Endometrial microvascular endothelial cells (primary cell): Measurements from ENCODE around the gene LY6G5B. TPM values are rescaled to one million over a fixed set of nuclear protein-coding genes. Genes with fewer than 3 reads are reported as not detected.

Experiments used
- in situ Hi-C: cut with HindIII; loops from 2 replicates; pipeline ENCODE4 v1.10.0; 2017; ENCODE audit warnings: low sequenced_read_pairs, low pct_unique_long_range_greater_than_20kb; ENCODE audit errors: inconsistent ontology term
- total RNA-seq: library from RNA; depleted of rRNA; stranded (reverse); fragments of >200 nt; gene quantifications from one replicate; pipeline ENCODE4 v1.2.3, GENCODE V29; 2015; ENCODE audit errors: inconsistent ontology term

LY6G5B gene, protein sequence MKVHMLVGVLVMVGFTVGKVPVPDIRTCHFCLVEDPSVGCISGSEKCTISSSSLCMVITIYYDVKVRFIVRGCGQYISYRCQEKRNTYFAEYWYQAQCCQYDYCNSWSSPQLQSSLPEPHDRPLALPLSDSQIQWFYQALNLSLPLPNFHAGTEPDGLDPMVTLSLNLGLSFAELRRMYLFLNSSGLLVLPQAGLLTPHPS
- 1.1 TPM for total RNA-seq

DNA sequence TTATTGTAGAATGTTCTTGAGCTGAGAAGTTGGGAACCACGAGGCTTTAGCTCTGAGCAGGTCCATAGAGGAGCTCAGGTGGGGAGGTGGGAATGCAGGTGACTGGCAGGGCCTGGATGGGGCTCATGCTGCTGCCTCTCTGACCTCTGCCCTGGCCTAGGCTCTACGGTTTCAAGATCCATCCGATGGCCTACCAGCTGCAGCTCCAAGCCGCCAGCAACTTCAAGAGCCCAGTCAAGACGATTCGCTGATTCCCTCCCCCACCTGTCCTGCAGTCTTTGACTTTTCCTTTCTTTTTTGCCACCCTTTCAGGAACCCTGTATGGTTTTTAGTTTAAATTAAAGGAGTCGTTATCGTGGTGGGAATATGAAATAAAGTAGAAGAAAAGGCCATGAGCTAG, at the start of gene LY6G5B:
Gene LY6G5B, plus strand, starts transcription at position 301 of the 400 bp plus-strand sequence. CDS start 975 bp downstream, outside the sequence.
- in situ Hi-C loops = no loop called here

DNA sequence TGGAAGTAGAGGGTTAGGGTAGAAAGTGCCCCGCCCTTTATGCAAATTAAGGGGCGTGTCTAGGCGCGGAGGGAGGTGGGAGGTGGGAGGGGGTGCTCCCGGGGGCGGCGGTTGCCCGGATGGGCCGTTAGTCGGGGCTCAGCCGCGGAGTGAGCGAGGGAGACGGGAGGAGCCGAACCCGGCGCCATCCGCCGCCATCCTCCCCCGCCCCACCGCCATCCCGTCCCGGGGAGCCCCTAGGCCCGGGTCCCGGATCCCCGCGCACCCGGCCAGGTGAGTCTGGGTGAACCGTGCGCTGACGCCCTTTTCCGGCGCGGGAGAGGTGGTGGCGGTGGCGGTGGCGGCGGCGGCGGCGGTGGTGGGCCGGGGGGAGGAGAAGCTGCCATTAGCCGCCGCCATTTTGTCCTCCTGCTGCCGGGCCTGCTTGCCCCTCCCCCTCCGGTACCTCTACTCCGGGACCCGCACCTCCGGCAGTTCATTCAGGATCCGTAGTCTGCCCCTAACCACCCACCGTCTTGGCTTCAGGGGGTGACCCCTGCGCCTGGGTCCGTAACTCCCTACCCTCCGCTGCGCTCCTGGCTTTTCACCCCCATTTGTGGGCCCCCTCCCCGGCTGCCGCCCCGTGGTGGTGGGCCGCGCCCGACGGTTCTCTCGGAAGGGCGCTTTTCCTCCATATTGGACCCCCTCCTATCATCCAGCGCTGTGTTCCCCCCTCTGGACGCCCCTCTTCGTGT, 49.0 kb upstream of the LY6G5B start, which contains the start of gene PRRC2A:
Gene PRRC2A, plus strand, starts transcription at position 130 of the 734 bp plus-strand sequence. CDS start 2,075 bp downstream, outside the sequence.
- in situ Hi-C loops = no loop called here

DNA sequence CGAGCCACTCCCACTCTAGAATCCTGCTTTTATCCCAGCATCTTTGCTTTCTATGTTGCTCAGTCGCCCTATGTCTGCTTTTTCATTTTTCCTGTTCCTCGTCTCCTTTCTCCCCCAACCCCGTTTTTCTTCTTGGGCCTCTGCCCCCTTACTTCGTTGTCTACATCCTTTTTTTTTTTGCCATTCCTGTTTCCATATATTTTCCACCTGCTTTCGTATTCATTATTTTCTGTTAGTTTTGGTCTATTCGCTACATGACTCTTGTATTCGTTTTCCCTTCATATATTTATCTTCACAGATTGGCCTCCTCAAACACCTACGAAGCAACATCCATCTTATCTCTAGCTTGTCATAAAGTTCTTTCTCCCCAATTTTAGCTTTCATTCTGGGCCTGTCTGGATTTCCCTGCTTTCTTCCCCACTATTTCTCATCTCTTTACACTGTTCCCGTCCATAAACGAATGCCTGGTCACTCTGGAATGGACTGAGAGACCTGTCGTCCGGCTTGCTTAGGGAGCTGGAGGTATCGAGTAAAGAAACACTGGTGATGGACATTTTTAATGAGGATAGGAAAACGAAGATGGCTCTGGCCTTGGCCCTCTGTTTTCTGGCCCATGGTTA, 48.3 kb upstream of the LY6G5B start:
- in situ Hi-C loops = no loop called here

DNA sequence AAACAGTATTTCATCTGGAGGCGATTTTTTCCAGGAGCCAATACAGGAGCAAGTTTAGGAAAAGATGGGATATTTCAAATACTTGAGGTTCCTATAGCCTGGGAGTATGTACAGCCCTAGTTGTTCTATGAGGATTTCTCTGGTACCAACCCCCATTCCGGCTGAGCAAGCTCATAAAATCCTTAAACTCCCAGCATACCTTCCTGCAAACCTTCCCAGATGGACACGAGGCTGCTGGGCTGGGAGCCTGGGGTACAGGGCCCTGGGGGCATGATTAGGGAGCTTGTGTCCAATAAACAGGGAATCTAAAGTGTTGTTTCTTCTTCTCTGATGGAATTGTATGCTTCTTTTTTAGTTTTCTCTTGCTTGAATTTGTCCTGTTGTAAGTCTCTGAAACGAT, 47.8 kb upstream of the LY6G5B start:
- in situ Hi-C loops = no loop called here

DNA sequence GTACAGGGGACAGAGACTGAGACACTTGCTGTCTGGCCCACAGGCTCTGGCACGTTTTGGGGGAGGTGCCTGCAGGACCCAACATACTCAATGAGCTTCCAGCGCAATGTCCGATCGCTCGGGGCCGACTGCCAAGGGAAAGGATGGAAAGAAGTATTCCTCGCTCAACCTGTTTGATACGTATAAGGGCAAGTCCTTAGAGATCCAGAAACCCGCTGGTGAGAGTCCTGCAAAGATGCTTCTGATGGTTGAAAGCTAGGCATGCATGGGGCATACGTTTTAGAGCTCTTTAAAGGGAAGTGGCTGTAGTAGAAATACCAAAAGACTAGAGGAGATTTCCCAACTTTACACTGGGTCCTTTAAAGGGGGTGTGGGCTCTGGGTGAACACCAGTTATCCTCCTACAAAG, 47.1 kb upstream of the LY6G5B start:
- in situ Hi-C loops = no loop called here

DNA sequence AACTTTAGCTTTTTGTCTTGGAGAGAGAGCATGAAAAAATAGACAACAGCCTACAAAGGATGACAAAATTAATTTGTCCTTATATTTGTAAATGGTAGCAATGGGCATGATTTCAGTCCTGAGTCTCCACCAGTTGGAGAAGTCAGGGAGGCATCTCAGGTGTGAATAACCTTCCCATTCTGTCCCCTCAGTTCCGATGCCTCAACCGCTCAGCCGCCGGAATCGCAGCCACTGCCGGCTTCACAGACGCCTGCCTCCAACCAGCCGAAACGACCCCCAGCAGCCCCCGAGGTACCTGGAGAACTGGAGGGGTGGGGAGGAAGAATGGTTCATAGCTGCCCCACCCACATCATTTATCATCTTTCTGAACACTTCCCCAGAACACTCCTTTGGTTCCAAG, 45.7 kb upstream of the LY6G5B start:
- in situ Hi-C loops = no loop called here

DNA sequence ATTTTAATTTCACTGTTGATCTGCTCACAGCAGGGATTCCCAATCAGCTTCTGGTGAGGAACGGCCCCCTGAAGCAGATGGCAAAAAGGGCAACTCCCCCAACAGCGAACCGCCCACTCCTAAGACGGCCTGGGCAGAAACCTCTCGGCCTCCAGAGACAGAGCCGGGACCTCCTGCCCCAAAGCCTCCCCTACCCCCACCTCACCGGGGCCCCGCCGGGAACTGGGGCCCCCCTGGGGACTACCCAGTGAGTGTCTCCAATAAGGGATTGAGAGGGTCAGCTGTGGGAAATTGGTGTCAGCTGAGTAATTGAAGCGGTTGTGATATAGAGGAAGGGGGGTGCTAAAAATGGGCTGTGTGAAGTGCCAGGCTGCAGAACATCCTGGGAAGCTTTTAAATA, 42.8 kb upstream of the LY6G5B start:
- in situ Hi-C loops = no loop called here

DNA sequence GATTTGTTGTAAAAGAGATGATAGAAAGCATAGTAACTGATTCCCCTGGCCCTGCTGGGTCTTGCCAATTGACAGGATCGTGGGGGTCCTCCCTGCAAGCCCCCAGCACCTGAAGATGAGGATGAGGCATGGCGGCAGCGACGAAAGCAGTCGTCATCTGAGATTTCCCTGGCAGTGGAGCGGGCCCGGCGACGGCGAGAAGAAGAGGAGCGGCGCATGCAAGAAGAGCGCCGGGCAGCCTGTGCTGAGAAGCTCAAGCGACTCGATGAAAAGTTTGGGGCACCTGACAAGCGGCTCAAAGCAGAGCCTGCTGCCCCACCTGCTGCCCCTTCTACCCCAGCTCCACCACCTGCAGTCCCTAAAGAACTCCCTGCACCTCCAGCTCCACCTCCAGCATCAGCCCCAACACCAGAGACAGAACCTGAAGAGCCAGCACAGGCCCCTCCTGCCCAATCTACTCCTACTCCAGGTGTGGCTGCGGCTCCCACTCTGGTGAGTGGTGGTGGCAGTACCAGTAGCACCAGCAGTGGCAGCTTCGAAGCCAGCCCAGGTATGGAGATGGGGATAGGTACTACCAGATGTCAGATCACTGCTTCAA, 42.0 kb upstream of the LY6G5B start:
- in situ Hi-C loops = no loop called here

DNA sequence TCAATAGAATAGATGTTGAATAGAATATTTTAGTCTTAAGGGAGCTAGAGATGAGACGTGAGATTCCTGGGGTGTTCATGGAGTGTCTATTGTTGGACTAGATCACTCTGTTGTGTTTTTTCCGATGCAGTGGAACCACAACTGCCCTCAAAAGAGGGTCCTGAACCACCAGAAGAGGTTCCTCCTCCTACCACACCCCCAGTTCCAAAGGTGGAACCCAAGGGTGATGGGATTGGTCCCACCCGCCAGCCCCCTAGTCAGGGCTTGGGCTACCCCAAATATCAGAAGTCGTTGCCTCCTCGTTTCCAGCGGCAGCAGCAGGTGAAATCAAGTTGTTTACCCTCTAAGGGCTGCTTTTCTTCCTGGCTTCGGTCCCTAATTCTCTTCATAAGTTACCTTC, 40.8 kb upstream of the LY6G5B start:
- in situ Hi-C loops = no loop called here

DNA sequence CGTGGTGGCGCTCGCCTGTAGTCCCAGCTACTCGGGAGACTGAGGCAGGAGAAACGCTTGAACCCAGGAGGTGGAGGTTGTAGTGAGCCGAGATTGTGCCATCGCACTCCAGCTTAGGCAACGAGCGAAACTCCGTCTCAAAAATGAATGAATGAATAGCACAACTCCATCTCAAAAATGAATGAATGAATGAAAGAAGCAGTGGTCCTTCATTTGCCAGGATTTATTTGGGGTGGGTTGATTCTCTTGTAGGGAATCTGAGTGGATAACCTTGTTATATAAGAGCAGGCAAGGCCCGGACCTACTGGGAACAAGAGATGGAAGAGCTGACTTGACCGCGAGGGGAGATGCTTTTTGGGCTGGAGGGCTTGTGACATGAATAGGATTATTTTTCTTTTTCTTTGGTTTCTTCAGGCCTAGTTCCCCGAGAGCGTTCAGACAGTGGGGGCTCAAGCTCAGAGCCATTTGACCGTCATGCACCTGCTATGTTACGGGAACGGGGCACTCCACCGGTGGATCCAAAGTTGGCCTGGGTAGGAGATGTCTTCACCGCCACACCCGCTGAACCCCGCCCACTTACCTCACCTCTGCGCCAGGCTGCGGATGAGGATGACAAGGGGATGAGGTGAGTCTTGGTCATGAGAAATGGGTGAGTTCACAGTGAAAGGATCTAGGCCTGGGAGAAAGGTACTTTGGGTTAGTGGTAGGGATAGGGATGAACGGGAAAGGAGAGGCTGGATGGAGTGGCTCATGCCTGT, 39.4 kb upstream of the LY6G5B start:
- in situ Hi-C loops = no loop called here

DNA sequence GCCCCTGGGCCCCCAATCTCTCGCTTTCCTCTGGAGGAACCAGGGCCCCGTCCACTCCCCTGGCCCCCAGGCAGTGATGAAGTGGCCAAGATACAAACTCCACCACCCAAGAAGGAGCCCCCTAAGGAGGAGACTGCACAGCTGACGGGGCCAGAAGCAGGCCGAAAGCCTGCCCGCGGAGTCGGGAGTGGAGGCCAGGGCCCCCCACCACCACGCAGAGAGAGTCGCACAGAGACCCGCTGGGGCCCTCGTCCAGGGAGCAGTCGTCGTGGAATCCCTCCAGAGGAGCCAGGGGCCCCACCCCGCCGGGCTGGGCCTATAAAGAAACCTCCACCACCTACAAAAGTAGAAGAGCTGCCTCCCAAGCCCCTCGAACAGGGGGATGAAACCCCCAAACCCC, 38.6 kb upstream of the LY6G5B start:
- in situ Hi-C loops = no loop called here

DNA sequence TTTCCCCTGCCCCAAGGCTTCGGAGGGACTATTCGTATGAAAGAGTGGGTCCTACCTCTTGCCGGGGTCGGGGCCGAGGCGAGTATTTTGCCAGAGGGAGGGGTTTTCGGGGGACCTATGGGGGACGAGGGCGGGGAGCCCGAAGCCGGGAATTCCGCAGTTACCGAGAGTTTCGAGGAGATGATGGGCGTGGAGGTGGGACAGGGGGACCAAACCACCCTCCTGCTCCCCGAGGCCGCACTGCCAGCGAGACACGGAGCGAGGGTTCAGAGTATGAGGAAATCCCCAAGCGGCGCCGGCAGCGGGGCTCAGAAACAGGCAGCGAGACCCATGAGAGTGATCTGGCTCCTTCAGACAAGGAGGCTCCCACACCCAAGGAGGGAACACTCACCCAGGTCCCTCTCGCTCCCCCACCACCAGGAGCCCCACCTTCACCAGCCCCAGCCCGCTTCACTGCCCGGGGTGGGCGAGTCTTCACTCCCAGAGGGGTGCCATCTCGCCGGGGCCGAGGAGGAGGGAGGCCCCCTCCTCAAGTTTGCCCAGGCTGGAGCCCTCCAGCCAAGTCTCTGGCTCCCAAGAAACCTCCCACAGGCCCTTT, 38.0 kb upstream of the LY6G5B start:
- in situ Hi-C loops = no loop called here

DNA sequence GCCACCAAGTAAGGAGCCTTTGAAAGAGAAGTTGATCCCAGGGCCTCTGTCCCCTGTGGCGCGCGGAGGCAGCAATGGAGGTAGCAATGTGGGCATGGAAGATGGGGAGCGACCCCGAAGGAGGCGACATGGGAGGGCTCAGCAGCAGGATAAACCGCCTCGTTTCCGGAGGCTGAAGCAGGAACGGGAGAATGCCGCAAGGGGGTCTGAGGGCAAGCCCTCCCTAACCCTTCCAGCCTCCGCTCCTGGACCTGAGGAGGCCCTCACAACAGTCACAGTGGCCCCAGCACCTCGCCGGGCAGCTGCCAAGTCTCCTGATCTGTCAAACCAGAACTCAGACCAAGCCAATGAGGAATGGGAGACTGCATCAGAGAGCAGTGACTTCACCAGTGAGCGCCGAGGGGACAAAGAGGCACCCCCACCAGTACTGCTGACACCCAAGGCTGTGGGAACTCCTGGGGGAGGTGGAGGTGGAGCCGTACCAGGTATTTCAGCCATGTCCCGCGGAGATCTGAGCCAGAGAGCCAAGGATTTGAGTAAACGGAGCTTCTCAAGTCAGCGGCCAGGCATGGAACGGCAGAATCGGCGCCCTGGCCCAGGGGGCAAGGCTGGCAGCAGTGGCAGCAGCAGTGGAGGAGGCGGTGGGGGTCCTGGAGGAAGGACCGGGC, 37.4 kb upstream of the LY6G5B start:
- in situ Hi-C loops = no loop called here

DNA sequence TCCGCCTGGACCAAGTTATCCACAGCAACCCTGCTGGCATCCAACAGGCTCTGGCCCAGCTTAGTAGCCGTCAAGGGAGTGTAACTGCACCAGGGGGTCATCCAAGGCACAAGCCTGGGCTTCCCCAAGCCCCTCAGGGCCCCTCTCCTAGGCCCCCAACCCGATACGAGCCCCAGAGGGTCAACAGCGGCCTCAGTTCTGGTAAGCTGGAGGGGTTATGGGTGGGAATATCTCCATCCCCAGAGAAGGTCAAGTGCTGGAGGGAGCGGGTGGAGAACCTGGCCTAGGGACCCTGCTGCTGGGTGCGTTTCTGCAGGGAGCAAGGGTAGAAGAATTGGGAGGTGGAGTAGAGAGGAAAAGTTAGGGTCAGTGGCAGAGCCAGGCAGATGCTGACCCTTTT, 36.3 kb upstream of the LY6G5B start:
- in situ Hi-C loops = no loop called here

DNA sequence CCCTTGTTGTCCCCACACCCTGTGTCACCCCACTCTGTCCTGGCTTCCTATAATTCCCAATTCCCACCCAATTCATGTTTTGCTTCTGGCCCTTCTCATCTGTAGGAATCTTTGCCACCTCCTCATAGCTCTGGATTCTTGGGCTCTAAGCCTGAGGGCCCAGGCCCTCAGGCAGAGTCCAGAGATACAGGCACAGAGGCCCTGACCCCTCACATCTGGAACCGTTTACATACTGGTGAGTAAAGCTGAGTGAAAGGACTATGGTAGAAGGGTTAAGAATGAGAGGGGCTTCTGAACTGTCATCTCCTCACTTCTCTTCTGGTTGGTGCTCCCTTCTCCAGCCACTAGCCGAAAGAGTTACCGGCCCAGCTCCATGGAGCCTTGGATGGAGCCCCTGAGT, 35.6 kb upstream of the LY6G5B start:
- in situ Hi-C loops = no loop called here

DNA sequence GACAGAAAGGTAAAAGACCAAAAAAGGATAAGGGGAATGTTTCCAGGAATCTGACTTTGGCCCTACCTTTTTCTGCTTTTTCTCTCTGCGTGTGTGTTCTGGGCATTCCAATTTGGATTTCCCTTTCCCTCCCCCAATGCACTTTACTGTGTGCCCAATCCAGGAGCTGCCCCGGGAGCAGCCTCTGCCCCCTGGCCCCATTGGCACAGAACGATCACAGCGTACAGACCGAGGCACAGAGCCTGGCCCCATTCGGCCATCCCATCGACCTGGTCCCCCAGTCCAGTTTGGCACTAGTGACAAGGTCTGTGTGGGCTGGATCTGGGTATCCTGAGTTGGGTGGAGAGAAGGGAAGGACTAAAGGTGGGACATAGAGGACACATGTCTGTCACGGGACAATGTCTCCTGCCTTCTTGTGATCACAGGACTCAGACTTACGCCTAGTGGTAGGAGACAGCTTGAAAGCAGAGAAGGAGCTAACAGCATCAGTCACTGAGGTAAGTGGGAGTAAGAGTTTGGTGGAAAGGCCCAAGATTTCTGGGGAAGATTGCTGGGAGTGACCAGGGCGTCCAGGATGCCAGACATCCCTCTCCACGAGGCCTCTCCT, 34.7 kb upstream of the LY6G5B start:
- in situ Hi-C loops = no loop called here

DNA sequence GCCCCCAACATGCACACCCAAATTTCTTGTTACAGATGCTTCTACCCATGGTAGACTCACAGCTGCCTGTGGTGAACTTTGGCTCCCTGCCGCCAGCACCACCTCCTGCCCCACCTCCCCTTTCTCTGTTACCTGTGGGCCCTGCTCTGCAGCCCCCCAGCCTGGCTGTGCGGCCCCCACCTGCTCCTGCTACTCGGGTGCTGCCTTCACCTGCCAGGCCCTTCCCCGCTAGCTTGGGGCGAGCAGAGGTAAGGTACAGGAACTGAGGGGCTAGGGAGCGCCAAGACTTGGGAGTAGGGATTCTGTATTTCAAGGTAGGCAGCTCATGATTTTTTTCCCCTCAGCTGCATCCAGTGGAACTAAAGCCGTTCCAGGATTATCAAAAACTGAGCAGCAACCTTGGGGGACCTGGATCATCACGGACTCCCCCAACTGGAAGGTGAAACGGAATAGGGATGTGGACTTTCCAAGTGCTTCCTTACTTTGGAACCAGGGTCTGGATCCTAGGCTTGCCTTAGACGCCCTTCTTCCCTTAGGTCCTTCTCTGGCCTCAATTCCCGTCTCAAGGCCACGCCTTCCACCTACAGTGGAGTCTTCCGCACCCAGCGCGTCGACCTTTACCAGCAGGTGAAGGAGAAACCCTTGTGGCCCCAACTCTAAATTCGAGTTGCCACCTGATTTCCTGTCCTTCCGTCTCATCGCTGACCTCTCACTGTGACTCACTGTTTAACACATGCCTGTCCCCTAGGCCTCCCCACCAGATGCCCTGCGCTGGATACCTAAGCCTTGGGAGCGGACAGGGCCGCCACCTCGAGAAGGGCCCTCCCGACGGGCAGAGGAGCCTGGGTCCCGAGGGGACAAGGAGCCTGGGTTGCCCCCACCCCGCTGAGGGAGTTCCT, 32.8 kb upstream of the LY6G5B start:
- in situ Hi-C loops = no loop called here
